ENCODE data around the gene TRIM9. TPM values are rescaled to one million over a fixed set of nuclear protein-coding genes. Genes with fewer than 3 reads are reported as not detected.

Gene TRIM9
- total RNA-seq, 1 donor from 2014 or later, result 1.7 TPM

DNA sequence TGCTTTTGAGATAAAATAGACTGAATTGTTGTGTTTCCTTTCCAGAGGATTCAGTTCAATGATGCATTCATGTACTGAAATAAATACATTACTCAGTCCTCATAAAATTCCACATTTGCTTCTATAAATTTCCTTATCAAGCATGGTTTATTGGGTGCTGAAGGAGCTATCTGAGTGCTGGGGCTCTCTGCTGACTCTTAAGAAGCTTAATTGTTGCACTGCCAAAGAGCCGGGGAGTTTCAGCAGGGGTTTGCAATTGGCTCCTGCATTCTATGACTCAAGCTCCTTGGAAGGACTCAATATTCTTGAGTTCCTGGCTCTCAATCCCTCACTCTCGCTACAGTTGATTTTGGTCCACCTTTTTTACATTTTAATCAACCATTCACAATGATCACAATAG is 80.8 kb downstream of the TRIM9 start:
- no peaks in the 10 kb centered on the region for H3K9me3 Mint-ChIP-seq (ENCODE audit: low read depth)
- H3K27me3 Mint-ChIP-seq, result peaks cover 2% of the 10 kb centered on the region
- no peak overlapping the region for H3K4me3 Mint-ChIP-seq (ENCODE audit: low read depth)
- TF ChIP-seq, protein P1, sequence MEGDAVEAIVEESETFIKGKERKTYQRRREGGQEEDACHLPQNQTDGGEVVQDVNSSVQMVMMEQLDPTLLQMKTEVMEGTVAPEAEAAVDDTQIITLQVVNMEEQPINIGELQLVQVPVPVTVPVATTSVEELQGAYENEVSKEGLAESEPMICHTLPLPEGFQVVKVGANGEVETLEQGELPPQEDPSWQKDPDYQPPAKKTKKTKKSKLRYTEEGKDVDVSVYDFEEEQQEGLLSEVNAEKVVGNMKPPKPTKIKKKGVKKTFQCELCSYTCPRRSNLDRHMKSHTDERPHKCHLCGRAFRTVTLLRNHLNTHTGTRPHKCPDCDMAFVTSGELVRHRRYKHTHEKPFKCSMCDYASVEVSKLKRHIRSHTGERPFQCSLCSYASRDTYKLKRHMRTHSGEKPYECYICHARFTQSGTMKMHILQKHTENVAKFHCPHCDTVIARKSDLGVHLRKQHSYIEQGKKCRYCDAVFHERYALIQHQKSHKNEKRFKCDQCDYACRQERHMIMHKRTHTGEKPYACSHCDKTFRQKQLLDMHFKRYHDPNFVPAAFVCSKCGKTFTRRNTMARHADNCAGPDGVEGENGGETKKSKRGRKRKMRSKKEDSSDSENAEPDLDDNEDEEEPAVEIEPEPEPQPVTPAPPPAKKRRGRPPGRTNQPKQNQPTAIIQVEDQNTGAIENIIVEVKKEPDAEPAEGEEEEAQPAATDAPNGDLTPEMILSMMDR (IDR thresholded peaks at IDR 0.05; ENCODE audit: unreplicated experiment), result no peak
- H3K27ac Mint-ChIP-seq, result no peak overlapping the region
- no peaks in the 10 kb centered on the region for H3K36me3 Mint-ChIP-seq (ENCODE audit: insufficient read depth)
- no peaks in the 10 kb centered on the region for H3K4me1 Mint-ChIP-seq (ENCODE audit: low read depth)
- DNase-seq (ENCODE audit: low spot score, unreplicated experiment), result no peak

DNA sequence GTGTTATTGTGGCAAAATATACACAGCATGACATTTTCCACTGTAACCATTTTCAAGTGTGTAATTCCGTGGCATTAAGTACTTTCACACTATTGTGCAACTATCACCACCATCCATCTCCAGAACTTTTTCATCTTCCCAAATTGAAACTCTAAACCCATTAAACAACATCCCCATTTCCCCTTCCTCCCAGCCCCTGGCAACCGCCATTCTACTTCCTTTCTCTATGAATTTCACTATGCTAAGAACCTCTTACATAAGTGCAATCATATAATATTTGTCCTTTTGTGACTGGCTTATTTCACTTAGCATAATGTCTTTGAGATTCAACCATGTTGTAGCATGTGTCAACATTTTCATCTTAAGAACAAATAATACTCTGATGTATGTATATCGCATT is 82.8 kb downstream of the TRIM9 start:
- TF ChIP-seq, protein P1 (IDR thresholded peaks at IDR 0.05; ENCODE audit: unreplicated experiment), result no peak
- H3K27me3 Mint-ChIP-seq, result peaks cover 2% of the 10 kb centered on the region
- no peak for DNase-seq (ENCODE audit: low spot score, unreplicated experiment)
- H3K27ac Mint-ChIP-seq, result no peak overlapping the region
- no peak overlapping the region for H3K4me3 Mint-ChIP-seq (ENCODE audit: low read depth)
- no peaks in the 10 kb centered on the region for H3K4me1 Mint-ChIP-seq (ENCODE audit: low read depth)
- H3K36me3 Mint-ChIP-seq (ENCODE audit: insufficient read depth), result no peaks in the 10 kb centered on the region
- no peaks in the 10 kb centered on the region for H3K9me3 Mint-ChIP-seq (ENCODE audit: low read depth)

DNA sequence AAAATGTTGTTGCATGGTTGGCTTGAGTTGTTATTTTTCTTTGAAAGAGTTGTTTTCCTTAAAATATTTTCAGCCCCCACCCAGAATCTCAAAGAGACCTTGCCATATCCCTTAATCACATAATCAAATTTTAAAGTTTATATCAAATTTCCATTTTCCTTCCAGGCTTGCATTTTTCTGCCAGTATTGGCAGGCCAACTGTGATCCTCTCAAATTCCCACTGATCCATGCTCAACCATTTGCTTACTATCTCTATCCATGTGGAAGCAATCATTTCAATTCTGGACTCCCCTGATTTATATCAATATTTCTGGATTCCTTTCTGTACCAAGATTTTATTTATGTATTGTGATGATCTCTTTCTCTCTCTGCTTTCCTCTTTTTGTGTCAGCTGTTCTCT is 86.5 kb downstream of the TRIM9 start:
- no peak for DNase-seq (ENCODE audit: low spot score, unreplicated experiment)
- TF ChIP-seq, protein P1 (IDR thresholded peaks at IDR 0.05; ENCODE audit: unreplicated experiment), result no peak
- Mint-ChIP-seq H3K36me3 (ENCODE audit: insufficient read depth) (no peaks in the 10 kb centered on the region), H3K27me3 (peaks cover 4% of the 10 kb centered on the region), H3K9me3 (ENCODE audit: low read depth) (no peaks in the 10 kb centered on the region), H3K4me3 (ENCODE audit: low read depth) (no peak overlapping the region), H3K4me1 (ENCODE audit: low read depth) (peaks cover 13% of the 10 kb centered on the region), H3K27ac (no peak overlapping the region)

DNA sequence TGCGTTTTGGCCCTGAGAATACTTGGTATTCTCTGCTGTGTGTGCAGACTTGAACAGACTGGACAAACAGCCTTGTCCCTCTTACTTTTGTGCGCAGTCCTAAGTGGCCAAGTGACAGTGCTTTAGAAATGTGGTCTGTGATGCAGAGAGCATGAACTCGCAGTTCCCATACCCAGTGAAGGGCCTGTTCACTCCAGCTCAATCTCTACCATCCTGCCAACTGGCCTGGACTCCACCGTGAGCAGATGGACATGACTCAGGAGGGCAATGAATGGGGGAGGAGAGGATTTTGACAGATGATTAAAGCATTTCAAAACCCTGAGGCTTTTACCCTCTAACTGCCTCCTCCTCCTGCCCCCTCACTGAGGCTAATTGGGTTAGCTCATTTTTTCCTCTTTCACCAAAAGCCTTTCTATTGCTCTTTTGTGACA is 88.1 kb downstream of the TRIM9 start:
- H3K4me1 Mint-ChIP-seq (ENCODE audit: low read depth), result peaks cover 13% of the 10 kb centered on the region

DNA sequence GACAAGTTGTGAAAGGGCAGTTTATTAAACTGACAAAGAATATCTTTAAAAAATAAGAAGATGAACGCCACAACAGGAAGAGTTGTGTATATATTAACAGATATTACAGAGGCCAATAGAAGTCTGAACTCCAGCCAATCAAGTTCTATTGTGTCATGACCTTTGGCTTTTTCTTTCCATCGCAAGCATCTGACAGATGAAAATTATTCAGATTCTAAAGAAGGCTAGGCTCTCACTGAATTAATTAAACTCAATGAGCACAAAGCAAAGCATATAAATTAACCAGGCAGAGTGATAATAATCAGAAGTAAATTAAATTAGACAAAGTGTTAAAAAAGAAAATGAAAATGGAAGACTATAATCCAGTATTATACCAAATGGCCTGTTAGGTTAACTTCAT is 88.6 kb downstream of the TRIM9 start:
- DNase-seq (ENCODE audit: low spot score, unreplicated experiment), result no peak
- Mint-ChIP-seq H3K27ac (no peak overlapping the region), H3K4me3 (ENCODE audit: low read depth) (no peak overlapping the region), H3K4me1 (ENCODE audit: low read depth) (peaks cover 13% of the 10 kb centered on the region), H3K27me3 (peaks cover 7% of the 10 kb centered on the region), H3K36me3 (ENCODE audit: insufficient read depth) (no peaks in the 10 kb centered on the region), H3K9me3 (ENCODE audit: low read depth) (no peaks in the 10 kb centered on the region)
- TF ChIP-seq, protein P1 (IDR thresholded peaks at IDR 0.05; ENCODE audit: unreplicated experiment), result no peak

More for the DNA sequence above, 88.1 kb downstream of the TRIM9 start:
- no peak overlapping the region for H3K4me3 Mint-ChIP-seq (ENCODE audit: low read depth)
- H3K27ac Mint-ChIP-seq, result no peak overlapping the region
- peaks cover 8% of the 10 kb centered on the region for H3K27me3 Mint-ChIP-seq
- no peaks in the 10 kb centered on the region for H3K9me3 Mint-ChIP-seq (ENCODE audit: low read depth)
- no peaks in the 10 kb centered on the region for H3K36me3 Mint-ChIP-seq (ENCODE audit: insufficient read depth)
- TF ChIP-seq, protein P1 (IDR thresholded peaks at IDR 0.05; ENCODE audit: unreplicated experiment), result no peak
- no peak for DNase-seq (ENCODE audit: low spot score, unreplicated experiment)

All from progenitor cell of endocrine pancreas (in vitro differentiated cells).